Activated gamma-delta T cell (primary cell): ENCODE data around the gene FBRSL1.

Source experiments
- DNase-seq: peaks from one replicate; lab custom pipeline; 2025; lab: John Stamatoyannopoulos, UW

Gene FBRSL1

DNA sequence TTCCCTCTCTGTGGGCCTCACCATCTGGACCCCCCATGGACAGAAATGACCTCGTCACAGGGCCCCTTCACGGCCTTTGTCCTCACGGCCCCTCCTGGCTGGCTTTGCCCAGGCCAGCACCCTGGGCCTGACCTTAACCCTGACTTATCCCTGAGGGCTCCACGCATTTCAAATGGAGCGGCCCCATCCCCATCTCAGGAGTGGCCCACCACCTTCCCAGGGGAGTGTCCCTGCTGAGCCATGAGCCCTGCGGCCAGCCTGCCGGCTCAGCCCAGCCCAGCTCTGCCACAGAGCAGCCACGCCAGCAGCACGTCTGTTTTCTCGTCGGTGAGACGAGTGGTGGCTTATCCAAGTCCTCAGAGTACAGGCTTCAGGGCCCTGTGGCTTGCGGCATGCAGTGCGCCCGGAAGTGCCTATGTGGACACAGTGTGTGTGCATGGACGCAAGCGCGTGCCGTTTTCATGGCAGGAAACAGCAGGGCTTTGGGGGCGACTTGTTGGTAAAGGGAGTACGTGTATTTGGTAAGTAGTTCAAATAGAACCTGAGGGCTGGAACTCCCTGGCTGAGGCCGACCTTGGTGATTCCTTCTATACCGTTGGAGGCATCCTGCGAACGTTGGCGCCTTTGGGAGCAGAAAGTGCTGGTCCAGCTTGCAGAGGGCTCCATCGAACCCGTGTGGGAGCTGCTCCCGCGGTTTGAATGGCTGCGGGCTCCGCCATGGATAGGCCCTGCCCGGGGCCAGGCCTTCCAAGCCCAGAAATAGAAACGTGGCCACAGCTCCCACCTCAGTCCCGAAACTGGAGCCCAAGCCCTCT lies 68.3 kb downstream of the FBRSL1 start:
- DNase-seq, result no peak

DNA sequence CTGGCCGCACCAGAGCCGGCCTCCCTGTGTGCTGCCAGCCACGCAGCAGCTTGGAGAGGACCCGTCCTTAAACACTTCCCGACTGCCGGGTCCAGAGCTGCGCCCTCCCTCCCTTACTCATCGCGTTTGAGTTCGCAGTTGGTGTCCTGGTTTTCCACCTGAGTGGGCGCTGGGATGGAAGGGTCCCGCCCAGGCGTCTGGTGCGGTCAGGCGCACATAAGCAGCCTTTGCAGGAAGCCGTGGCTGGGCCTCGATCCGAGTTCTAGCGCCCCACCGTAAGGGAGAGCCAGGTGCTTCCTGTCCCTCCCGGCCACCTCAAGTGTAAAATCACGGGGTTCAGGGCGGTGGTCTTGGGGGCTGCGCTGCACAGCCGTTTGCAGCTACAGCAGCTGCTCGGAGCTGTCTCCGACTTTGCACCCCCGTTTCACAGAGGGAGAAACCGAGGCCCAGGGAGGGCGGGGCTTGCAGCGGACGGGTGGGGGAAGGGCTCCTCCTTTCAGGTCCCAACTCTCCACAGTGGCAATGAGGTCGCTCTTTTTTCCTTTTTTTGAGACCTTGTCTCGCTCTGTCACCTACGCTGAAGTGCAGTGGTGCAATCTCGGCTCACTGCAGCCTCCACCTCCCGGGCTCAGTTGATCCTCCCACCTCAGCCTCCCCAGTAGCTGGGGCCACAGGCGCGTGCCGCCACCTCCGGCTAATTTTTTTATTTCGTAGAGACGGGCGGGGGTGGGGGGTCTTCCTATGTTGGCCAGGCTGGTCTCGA lies 69.1 kb downstream of the FBRSL1 start:
- DNase-seq, result no peak

DNA sequence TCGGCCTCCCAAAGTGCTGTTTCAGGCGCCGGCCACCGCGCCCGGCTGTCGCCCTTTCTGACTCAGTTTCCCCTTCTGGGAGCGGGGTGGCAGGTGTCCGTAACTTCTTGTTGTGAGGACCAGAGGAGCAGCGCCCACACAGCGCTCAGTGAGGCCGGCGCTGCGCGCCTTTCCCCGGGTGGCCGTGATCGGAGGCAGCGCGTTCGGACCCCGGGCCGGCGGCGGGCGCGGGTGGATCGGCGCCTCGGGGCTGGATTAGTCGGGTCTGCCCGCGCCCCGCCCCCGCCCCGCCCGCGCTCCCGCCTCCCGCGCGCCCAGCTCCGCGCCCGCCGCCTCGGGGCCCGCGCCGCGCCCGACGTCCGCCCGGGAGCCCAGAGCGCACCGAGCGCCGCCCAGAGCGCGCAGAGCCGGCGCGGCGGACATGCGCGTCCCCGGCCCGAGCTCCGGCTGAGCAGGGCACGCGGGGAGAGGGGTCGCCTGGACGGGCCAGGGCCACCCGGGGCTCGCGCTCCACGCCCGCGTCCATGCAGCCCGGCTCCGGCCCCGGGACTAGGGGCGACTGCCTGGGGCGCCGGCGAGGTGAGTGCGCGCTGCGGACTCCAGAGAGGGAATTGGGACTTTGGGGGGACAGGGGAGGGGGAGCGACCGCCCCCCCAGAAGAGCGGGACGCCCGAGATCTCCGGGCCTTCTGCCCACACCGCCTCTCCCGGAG lies 69.9 kb downstream of the FBRSL1 start:
- DNase-seq, result no peak

- DNase-seq, result no peak
Measured at GRCh38 chr12:132560364-132560613, 70.3 kb downstream of the FBRSL1 start.

DNA sequence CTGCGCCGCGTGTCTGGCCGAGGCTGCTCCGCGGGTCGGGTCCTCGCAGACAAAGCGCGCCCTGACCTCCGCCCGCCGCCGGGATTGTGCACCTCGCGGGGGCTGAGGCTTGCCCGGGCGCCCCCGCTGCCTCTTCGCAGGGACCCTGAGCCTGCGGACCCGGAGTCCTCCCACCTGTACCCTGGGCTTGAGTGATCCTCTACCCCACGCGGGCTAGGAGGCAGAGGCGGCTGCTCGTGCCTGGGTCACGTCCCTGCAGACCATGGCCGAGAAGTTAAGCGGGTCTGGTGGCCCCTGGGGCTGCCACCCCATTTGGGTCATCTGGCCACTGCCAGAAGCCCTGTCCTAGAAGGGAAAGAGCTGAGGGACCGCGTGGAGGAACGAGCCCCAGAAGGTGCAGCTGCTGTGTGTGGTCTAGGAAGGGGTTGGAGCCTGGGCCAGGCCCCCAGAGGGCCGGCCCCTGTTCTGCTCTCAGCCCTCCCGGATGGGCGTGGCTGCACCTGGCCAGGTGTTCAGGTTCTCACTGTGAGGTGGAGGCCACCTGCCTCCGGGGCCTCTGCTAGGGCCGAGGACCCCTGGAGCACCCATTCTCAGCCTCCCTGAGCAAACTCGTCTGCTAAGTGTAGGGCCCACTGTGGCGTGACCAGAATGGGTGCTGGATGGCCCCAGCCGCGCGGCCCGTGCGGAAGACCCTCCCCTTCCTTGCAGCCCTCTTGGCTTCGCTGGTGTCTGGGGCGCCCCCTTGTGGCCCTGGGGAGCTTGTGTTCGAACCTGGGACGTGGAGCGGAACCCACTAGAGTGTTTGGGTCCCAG lies 70.9 kb downstream of the FBRSL1 start:
- no peak for DNase-seq
